SK-N-MC (cell line): ENCODE results near the gene ZNF740.

Experiments used
- DNase-seq: peaks from one replicate; pipeline ENCODE4 v3.0.0-alpha.2; 2011; ENCODE audit warnings: low read depth, low spot score
- H3K27ac ChIP-seq: fragments of 200-600 bp; sonication (generic); 2 replicates; pipeline ENCODE4 v1.5.1; 2016; ENCODE audit warnings: mixed run types
- H3K36me3 ChIP-seq: fragments of 200-600 bp; sonication (generic); 2 replicates; pipeline ENCODE4 v1.6.1; 2017; ENCODE audit warnings: antibody characterized with exemption, low read length, mixed read lengths; ENCODE audit not compliant: insufficient read depth
- H3K4me3 ChIP-seq: fragments of 200-600 bp; sonication (generic); 2 replicates; pipeline ENCODE4 v1.5.1; 2016
- H3K9ac ChIP-seq: fragments of 200-600 bp; sonication (generic); 2 replicates; pipeline ENCODE4 v1.8.0; 2017; ENCODE audit warnings: mixed run types, mixed read lengths; ENCODE audit not compliant: insufficient read length
- H3K9me3 ChIP-seq: fragments of 200-600 bp; sonication (generic); 2 replicates; pipeline ENCODE4 v1.6.1; 2017; ENCODE audit warnings: low read depth, mild to moderate bottlenecking, antibody characterized with exemption, low read length, moderate library complexity, mixed read lengths
- EZH2 ChIP-seq: fragments of 200-600 bp; sonication (generic); IDR thresholded peaks from one replicate; pipeline ENCODE4 v1.6.1; 2017; ENCODE audit warnings: antibody characterized with exemption
- FOXP2 ChIP-seq: optimal IDR thresholded peaks from 2 replicates; pipeline ENCODE3; 2011; ENCODE audit warnings: mild to moderate bottlenecking, moderate library complexity; ENCODE audit not compliant: insufficient read depth; ENCODE audit errors: extremely low read length, control extremely low read depth
- POLR2AphosphoS5 ChIP-seq: IDR thresholded peaks from 2 replicates; pipeline ENCODE4 v1.6.1; 2012; ENCODE audit warnings: mild to moderate bottlenecking, low read depth, low read length, borderline replicate concordance

The ZNF740 gene

DNA sequence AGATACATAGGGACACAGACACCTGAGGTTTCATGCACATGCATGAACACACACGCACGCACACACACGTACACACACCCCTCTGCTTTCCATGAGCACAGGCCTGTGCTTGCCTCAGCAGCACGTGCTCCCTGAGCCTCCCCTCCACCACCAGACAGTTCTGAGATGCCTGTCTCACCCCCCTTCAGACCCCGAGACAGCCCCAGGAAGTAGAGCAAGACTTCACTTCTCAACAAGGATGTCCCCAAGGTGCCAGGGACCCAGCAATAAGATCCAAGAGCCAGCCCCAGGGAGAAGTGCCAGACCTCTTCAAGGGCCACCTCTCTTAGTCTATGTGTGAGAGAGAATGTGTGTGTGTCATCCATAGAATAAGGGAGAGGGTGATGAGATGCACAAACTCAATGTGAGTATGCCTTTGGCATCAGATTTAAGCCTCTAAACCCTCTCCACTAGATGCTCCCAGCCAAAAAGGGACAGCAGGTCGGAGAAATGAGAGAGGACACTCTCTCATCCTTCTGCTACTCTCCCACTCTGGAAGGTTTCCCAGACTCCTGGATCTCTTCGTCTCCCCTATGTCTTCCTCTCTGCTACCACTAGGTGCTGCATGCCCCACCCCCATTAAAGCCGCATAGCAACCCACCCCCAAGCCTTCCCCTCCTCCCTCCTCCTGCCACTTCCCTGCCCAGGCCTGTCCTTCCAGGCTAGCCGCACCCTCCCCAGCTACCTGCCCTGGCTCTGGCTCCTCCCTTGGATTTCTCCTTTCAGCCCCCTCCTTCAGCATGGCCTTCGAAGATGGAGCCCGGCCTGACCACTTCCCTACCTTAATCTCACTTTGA lies 43.8 kb downstream of the ZNF740 start:
- no peak for DNase-seq
- Histone ChIP-seq H3K9me3 (no peaks in the 10 kb centered on the region), H3K9ac (peak overlapping the region; percentile 74), H3K27ac (peak overlapping the region; percentile 98), H3K36me3 (peaks cover 5% of the 10 kb centered on the region; the same call in 1 of the 2 replicates), H3K4me3 (peak overlapping the region; percentile 98)
- no peak for TF ChIP-seq EZH2
- no peak for TF ChIP-seq FOXP2
- TF ChIP-seq POLR2AphosphoS5: no peak

DNA sequence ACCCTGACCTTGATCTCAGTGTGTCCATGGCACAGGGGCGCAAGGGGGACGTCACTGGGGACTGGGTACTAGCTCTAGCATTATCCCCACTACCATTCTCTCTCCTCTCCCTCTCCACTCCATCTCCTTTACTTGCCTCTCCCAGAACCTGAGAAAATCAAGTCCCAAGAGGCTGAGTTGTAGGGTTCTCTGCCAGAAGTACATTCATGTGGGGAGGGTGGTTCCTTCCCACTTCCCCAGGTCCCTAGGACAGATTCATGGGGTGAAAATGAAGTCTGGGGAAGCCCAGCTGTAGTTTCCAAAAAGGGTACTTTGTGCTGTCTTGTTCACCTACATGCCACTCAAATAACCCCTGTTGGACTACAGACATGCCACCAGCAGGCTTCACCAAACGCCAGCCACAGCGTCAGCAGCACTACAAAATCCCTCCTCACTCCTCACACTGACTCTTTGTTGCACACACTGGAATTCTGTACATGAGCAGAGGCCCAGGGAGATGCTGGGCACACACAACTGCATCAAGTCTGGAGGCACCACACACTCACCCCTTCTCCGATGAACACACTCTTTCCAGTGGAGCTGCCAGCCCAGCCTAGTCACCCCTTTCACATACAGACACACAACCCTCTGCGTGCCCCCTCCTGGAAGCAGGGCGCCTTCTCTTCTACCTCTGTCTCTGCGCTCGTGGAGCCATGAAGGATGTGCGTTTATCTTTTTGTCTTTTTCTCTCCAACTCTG lies 44.5 kb downstream of the ZNF740 start:
- no peaks in the 10 kb centered on the region for H3K9me3 ChIP-seq
- DNase-seq: no peak
- peak overlapping the region; percentile 33; the same call in 1 of the 2 replicates for H3K4me3 ChIP-seq
- TF ChIP-seq POLR2AphosphoS5: no peak
- peaks cover 5% of the 10 kb centered on the region; the same call in 1 of the 2 replicates for H3K36me3 ChIP-seq
- H3K9ac ChIP-seq: no peak overlapping the region
- H3K27ac ChIP-seq: peak overlapping the region; percentile 98

DNA sequence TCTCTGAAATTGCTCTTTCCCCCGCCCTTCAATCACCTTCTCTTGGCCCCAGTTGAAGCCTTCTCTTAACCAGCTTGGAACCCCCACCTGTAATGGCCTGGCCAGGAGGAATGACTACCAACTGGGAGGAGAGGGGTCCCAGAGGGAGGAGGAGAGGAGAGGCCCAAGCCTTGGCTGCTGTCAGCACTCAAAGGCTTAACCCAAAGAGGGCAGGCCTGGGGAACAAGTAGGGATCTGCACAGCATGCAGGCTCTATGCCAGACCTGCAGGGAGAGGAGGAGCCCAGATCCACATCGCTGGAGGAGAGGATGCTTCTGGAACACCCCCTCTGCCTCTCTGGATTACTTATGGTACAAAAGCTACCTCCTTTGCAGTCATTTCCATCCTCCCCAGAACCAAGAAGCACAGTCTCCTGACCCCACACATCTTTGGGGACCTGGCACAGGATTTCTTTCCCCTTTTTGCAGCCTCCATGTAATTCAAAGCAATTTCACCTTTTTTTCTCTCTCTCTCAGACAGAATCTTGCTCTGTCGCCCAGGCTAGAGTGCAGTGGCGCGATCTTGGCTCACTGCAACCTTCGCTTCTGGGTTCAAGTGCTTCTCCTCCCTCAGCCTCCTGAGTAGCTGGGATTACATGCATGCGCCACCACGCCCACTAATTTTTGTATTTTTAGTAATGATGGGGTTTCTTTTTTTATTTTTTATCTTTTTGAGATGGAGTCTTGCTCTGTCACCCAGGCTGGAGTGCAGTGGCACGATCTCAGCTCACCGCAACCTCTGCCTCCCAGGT lies 45.3 kb downstream of the ZNF740 start:
- no peaks in the 10 kb centered on the region for H3K9me3 ChIP-seq
- TF ChIP-seq EZH2 (no peak), FOXP2 (no peak), POLR2AphosphoS5 (no peak)
- peak overlapping the region; percentile 98 for H3K27ac ChIP-seq
- no peak overlapping the region for H3K4me3 ChIP-seq
- no peak overlapping the region for H3K9ac ChIP-seq
- H3K36me3 ChIP-seq: peaks cover 5% of the 10 kb centered on the region; the same call in 1 of the 2 replicates
- no peak for DNase-seq

DNA sequence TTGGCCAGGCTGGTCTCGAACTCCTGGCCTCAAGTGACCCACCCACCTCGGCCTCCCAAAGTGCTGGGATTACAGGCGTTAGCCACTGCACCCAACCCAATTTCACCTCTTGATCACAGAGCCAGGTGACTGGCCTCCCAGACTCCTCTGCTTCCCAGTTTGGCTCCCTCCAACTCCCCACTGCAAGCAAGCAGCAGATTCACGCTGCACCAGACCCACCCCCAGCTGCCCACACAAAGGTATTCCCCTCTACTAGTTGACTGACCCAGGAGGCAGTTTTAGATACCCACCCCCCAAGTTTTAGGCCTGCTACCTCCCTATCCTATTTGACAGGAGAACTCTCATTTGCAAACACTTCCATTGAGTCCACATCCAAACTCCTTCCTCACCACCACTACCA lies 46.3 kb downstream of the ZNF740 start:
- H3K27ac ChIP-seq: no peak overlapping the region
- no peaks in the 10 kb centered on the region for H3K9me3 ChIP-seq
- H3K4me3 ChIP-seq: no peak overlapping the region
- DNase-seq: no peak
- TF ChIP-seq FOXP2 (no peak), EZH2 (no peak), POLR2AphosphoS5 (no peak)
- no peak overlapping the region for H3K9ac ChIP-seq
- H3K36me3 ChIP-seq: peaks cover 5% of the 10 kb centered on the region; the same call in 1 of the 2 replicates

DNA sequence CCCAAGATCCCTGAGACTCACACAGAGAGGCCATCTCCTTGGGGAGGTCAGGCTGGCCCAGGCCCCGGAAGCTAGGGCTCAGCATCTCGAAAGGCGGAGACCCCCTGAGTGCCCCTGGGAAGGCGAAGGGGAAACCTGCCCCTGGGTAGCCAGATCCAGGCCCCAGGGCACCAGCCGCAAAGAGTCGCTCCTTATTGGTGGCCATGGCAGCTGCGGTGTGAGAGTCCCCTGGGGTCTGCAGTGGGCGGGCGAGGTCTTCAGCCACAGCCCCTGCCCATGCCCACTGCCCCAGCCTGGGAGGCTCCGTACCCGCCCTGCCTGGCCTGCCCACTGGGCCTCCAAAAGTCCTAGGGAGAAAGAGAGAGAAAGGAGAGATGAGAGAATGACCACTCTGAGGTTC lies 46.8 kb downstream of the ZNF740 start:
- Histone ChIP-seq H3K36me3 (peaks cover 5% of the 10 kb centered on the region; the same call in 1 of the 2 replicates), H3K9me3 (no peaks in the 10 kb centered on the region), H3K27ac (no peak overlapping the region), H3K4me3 (no peak overlapping the region), H3K9ac (no peak overlapping the region)
- TF ChIP-seq EZH2 (no peak), POLR2AphosphoS5 (no peak), FOXP2 (no peak)
- DNase-seq: no peak

DNA sequence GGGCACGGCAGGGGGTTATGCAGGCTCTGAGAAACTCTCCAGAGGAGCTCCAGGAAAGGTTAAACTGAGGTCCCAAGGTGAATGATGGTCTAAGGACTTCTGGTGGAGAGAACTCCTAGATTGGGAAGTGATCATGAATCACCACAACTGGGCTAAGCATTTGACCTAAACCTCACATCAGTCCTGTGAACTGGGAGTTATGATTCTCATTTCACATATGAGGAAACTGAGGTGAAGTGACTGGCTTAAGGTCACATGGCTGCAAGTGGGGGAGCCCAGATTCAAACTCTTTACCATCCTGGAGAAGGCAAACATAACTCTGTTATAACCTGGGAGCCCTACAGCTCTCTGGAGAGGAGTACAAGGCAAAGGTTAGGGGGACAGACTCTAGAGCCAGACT lies 47.3 kb downstream of the ZNF740 start:
- DNase-seq: no peak

DNA sequence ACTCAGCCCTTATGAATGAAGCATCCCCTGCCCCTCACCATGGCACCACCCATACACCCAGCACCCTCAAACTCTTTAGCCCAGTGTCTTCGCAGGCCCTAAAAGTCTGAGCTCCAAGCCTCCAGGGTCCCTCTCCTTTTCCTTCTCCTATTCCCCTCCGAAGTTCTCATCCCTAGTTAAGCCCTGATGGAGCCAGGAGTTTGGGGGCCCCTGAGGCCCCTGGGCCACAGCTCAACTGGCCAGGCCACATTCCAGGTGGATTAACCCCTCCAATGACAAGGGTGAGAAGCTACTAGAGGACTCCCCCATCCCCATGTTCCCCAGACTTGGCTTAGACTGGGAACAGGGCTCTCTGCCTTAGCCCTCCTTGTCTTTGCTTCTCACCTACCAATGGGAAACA lies 48.9 kb downstream of the ZNF740 start:
- no peak for TF ChIP-seq POLR2AphosphoS5
- no peak for TF ChIP-seq EZH2
- TF ChIP-seq FOXP2: no peak
- no peak overlapping the region for H3K4me3 ChIP-seq
- H3K9me3 ChIP-seq: no peaks in the 10 kb centered on the region
- no peak overlapping the region for H3K9ac ChIP-seq
- H3K36me3 ChIP-seq: peaks cover 5% of the 10 kb centered on the region; the same call in 1 of the 2 replicates
- no peak for DNase-seq
- no peak overlapping the region for H3K27ac ChIP-seq

More for the DNA sequence above, 47.3 kb downstream of the ZNF740 start:
- Histone ChIP-seq H3K36me3 (peaks cover 5% of the 10 kb centered on the region; the same call in 1 of the 2 replicates), H3K4me3 (no peak overlapping the region), H3K27ac (peak overlapping the region; percentile 46; the same call in 1 of the 2 replicates), H3K9me3 (no peaks in the 10 kb centered on the region), H3K9ac (no peak overlapping the region)
- no peak for TF ChIP-seq FOXP2
